SK-N-SH (cell line): ENCODE data around the gene UBE2K.

ENCODE experiments used
- RAD21 ChIP-seq: IDR thresholded peaks from 2 replicates; pipeline ENCODE4 v1.6.1; 2012; ENCODE audit warnings: mild to moderate bottlenecking, low read length
- TCF12 ChIP-seq: IDR thresholded peaks from 2 replicates; pipeline ENCODE4 v1.4.0; 2012
- TF ChIP-seq, protein P1 (sequence below): fragments of 200-600 bp; sonication (generic); IDR thresholded peaks from 2 replicates; pipeline ENCODE4 v1.6.1; 2017; ENCODE audit warnings: antibody characterized with exemption, mild to moderate bottlenecking, moderate library complexity
- TF ChIP-seq, protein P2 (sequence below): fragments of 150-350 bp; IDR thresholded peaks from 2 replicates; pipeline ENCODE4 v1.6.1; 2017; ENCODE audit warnings: antibody characterized with exemption, low read length, low read depth, borderline replicate concordance

- TF ChIP-seq TCF12 (no peak), RAD21 (no peak)
- TF ChIP-seq, protein P1, sequence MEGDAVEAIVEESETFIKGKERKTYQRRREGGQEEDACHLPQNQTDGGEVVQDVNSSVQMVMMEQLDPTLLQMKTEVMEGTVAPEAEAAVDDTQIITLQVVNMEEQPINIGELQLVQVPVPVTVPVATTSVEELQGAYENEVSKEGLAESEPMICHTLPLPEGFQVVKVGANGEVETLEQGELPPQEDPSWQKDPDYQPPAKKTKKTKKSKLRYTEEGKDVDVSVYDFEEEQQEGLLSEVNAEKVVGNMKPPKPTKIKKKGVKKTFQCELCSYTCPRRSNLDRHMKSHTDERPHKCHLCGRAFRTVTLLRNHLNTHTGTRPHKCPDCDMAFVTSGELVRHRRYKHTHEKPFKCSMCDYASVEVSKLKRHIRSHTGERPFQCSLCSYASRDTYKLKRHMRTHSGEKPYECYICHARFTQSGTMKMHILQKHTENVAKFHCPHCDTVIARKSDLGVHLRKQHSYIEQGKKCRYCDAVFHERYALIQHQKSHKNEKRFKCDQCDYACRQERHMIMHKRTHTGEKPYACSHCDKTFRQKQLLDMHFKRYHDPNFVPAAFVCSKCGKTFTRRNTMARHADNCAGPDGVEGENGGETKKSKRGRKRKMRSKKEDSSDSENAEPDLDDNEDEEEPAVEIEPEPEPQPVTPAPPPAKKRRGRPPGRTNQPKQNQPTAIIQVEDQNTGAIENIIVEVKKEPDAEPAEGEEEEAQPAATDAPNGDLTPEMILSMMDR, result no peak
- TF ChIP-seq, protein P2, sequence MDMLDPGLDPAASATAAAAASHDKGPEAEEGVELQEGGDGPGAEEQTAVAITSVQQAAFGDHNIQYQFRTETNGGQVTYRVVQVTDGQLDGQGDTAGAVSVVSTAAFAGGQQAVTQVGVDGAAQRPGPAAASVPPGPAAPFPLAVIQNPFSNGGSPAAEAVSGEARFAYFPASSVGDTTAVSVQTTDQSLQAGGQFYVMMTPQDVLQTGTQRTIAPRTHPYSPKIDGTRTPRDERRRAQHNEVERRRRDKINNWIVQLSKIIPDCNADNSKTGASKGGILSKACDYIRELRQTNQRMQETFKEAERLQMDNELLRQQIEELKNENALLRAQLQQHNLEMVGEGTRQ, result no peak
Observed at GRCh38 chr4:39697740-39698423, at the start of gene UBE2K.
